Endodermal cell (in vitro differentiated cells): ENCODE data around the gene RHEBL1. TPM values are rescaled to one million over a fixed set of nuclear protein-coding genes. Genes with fewer than 3 reads are reported as not detected.

Experiments
- DNase-seq: peaks from one replicate; pipeline ENCODE4 v3.0.0-alpha.2; 2017
- H3K27ac ChIP-seq: 2 replicates; pipeline ENCODE4 v1.5.1; 2013; ENCODE audit warnings: mild to moderate bottlenecking, low read depth, low read length, moderate library complexity
- H3K27me3 ChIP-seq: 2 replicates; pipeline ENCODE4 v1.6.1; 2013; ENCODE audit warnings: mild to moderate bottlenecking, low read length, moderate library complexity; ENCODE audit not compliant: insufficient read depth, control insufficient read depth, poor library complexity, severe bottlenecking
- H3K36me3 ChIP-seq: 2 replicates; pipeline ENCODE4 v1.7.0; 2013; ENCODE audit warnings: mild to moderate bottlenecking, low read length, moderate library complexity; ENCODE audit not compliant: control insufficient read depth, insufficient read depth
- H3K4me1 ChIP-seq: one replicate; pipeline ENCODE4 v1.7.0; 2013; ENCODE audit warnings: low read length; ENCODE audit not compliant: control insufficient read depth, insufficient read depth
- H3K4me3 ChIP-seq: 2 replicates; pipeline ENCODE4 v1.5.1; 2013; ENCODE audit warnings: mild to moderate bottlenecking, low read length, moderate library complexity
- H3K9ac ChIP-seq: 2 replicates; pipeline ENCODE4 v1.6.1; 2013; ENCODE audit warnings: mild to moderate bottlenecking, low read length, moderate library complexity; ENCODE audit not compliant: poor library complexity, severe bottlenecking; ENCODE audit errors: extremely low read depth
- H3K9me3 ChIP-seq: 2 replicates; pipeline ENCODE4 v1.6.1; 2013; ENCODE audit warnings: mild to moderate bottlenecking, low read length, moderate library complexity; ENCODE audit not compliant: control insufficient read depth
- H3K27ac Mint-ChIP-seq: 2 replicates; pipeline ENCODE4 v1.8.0; 2020; ENCODE audit warnings: mixed read lengths
- H3K27me3 Mint-ChIP-seq: 2 replicates; pipeline ENCODE4 v1.8.0; 2021; ENCODE audit warnings: mild to moderate bottlenecking, mixed read lengths; ENCODE audit not compliant: insufficient read depth
- H3K36me3 Mint-ChIP-seq: 2 replicates; pipeline ENCODE4 v1.8.0; 2020; ENCODE audit warnings: low read depth, mixed read lengths
- H3K4me1 Mint-ChIP-seq: 2 replicates; pipeline ENCODE4 v1.8.0; 2020; ENCODE audit warnings: mixed read lengths
- H3K4me3 Mint-ChIP-seq: 2 replicates; pipeline ENCODE4 v1.8.0; 2020; ENCODE audit warnings: mild to moderate bottlenecking, moderate library complexity, mixed read lengths
- H3K9me3 Mint-ChIP-seq: 2 replicates; pipeline ENCODE4 v1.8.0; 2020; ENCODE audit warnings: mild to moderate bottlenecking, mixed read lengths
- CTCF ChIP-seq: fragments of 200-600 bp; sonication (generic); conservative IDR thresholded peaks from 2 replicates; pipeline ENCODE4 v1.5.0; 2021; ENCODE audit warnings: antibody characterized with exemption, mild to moderate bottlenecking
- WGBS, 2 experiments: methylation state at CpG; one replicate each; pipeline versions ENCODE4 v1.1.5 to v1.1.7; 2013; ENCODE audit warnings: missing lambda C conversion rate in 2 of 2, mixed read lengths in 1 of 2; ENCODE audit not compliant: insufficient coverage in 1 of 2, insufficient read length in 1 of 2; 5-methylcytosine and 5-hydroxymethylcytosine counted together
- total RNA-seq, 2 donors: library from RNA; stranded (reverse); fragmentation: NEBNext Ultra II Directional in 1 of 2; extraction: Animal tissue kit (Norgen Biotek cat#: 25700) in 1 of 2; gene quantifications; 2 replicates in 1 of 2; 3 replicates in 1 of 2; pipeline ENCODE4 v1.2.1, GENCODE V29; 2021

RHEBL1 gene
- total RNA-seq, 2 donors from 2014 or later = 2.5 to 3.2 TPM

DNA sequence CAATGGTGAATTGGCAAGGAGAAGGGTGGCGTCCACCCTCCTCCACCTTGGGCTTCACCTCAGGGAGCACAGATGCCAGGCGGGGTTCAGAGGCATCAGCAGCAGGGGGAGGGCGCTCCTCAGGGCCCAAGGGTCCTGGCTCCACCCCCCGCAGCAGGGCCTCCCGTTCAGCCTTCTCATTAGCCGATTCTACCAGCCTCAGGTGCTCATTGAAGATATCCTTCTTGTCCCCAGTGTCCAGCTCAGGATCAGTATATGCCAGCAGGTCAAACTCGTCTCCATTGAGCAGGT is 31.9 kb downstream of the RHEBL1 start:
- no peaks in the 10 kb centered on the region for H3K27me3 ChIP-seq
- no peak overlapping the region for H3K9ac ChIP-seq
- H3K9me3 Mint-ChIP-seq = no peaks in the 10 kb centered on the region
- no peaks in the 10 kb centered on the region for H3K4me1 ChIP-seq
- no peak overlapping the region for H3K27ac ChIP-seq
- H3K4me3 ChIP-seq = no peak overlapping the region
- H3K4me3 Mint-ChIP-seq = no peak overlapping the region
- no peak for TF ChIP-seq CTCF
- 93 to 98% methylated on average over 7 of the region's 7 CpGs for WGBS, 2 experiments
- no peaks in the 10 kb centered on the region for H3K4me1 Mint-ChIP-seq
- no peak for DNase-seq
- no peaks in the 10 kb centered on the region for H3K27me3 Mint-ChIP-seq
- H3K27ac Mint-ChIP-seq = no peak overlapping the region
- H3K9me3 ChIP-seq = no peaks in the 10 kb centered on the region
- peaks cover 83% of the 10 kb centered on the region for H3K36me3 ChIP-seq
- H3K36me3 Mint-ChIP-seq = peaks cover 86% of the 10 kb centered on the region

DNA sequence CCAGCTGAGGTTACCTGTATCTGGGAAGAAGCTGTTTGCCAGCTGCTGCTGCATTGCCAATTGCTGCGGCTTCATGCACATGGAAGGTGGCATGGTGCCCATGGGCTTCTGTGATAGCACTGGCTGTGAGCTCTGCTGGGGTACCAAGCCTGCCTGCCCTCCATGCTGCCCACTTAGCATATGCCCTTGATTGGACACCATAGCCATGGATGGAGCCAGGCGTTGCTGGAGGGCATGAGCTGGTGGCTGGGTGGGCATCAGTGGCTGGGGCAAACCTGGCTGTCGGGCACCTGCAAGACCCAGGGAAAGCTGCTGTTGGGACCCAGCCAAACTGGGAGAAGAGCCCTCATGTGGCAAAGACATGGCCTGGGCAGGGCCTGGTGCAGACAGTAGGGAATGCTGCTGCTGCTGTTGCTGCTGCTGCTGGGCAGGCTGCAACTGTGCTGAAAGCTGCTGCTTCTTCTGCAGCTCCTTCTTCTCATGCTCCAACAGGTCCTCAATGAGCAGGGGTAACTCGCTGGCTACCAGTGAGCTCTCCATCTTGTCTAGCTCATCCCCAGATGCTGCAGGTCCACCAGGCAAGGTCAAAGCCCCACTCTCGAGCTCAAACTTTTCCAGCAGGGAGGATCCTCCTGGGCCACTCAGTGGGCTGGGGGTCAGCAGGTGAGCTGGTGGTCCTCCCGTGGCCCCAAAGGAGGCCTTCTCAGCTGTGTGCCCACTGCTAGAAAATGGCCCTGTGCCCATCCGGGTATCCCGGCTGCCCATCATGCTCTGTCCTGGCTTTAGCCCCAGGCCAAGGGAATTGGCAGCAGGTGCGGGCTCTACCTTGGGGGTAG is 32.5 kb downstream of the RHEBL1 start:
- no peak for TF ChIP-seq CTCF
- no peak overlapping the region for H3K27ac Mint-ChIP-seq
- H3K9me3 ChIP-seq = no peaks in the 10 kb centered on the region
- H3K36me3 ChIP-seq = peaks cover 82% of the 10 kb centered on the region
- no peaks in the 10 kb centered on the region for H3K4me1 Mint-ChIP-seq
- H3K36me3 Mint-ChIP-seq = peaks cover 86% of the 10 kb centered on the region
- H3K4me1 ChIP-seq = no peaks in the 10 kb centered on the region
- H3K4me3 Mint-ChIP-seq = no peak overlapping the region
- H3K9ac ChIP-seq = no peak overlapping the region
- no peak for DNase-seq
- 95 to 97% methylated on average over 5 to 9 of the region's 9 CpGs for WGBS, 2 experiments
- no peaks in the 10 kb centered on the region for H3K9me3 Mint-ChIP-seq
- no peak overlapping the region for H3K27ac ChIP-seq
- no peaks in the 10 kb centered on the region for H3K27me3 Mint-ChIP-seq
- no peak overlapping the region for H3K4me3 ChIP-seq
- no peaks in the 10 kb centered on the region for H3K27me3 ChIP-seq

DNA sequence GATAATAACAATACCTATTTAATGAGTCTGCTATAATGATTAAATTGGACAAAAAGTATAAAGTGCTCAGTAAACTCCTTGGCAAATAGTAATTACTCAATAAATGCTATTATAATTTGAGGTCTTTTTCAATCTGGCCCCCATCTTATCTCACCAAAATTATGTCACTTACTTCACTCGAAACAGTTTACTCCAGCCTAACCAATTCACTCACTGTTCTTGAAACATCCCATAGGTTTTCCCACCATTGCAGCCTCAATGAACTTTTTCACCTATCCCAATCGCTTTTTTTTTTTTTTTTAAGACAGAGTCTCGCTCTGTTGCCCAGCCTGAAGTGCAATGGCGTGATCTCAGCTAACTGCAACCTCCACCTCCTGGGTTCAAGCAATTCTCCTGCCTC is 33.8 kb downstream of the RHEBL1 start:
- H3K27ac Mint-ChIP-seq = no peak overlapping the region
- no peaks in the 10 kb centered on the region for H3K4me1 Mint-ChIP-seq
- no peak overlapping the region for H3K9ac ChIP-seq
- no peak overlapping the region for H3K27ac ChIP-seq
- H3K36me3 ChIP-seq = peaks cover 83% of the 10 kb centered on the region
- 97 to 100% methylated on average over 1 to 4 of the region's 4 CpGs for WGBS, 2 experiments
- no peak overlapping the region for H3K4me3 Mint-ChIP-seq
- no peaks in the 10 kb centered on the region for H3K27me3 ChIP-seq
- no peaks in the 10 kb centered on the region for H3K4me1 ChIP-seq
- no peak overlapping the region for H3K4me3 ChIP-seq
- peaks cover 81% of the 10 kb centered on the region for H3K36me3 Mint-ChIP-seq
- no peaks in the 10 kb centered on the region for H3K9me3 ChIP-seq
- no peak for DNase-seq
- no peak for TF ChIP-seq CTCF
- H3K9me3 Mint-ChIP-seq = no peaks in the 10 kb centered on the region
- H3K27me3 Mint-ChIP-seq = no peaks in the 10 kb centered on the region
